OCI-LY3 (cell line): ENCODE results near the gene VTCN1.

Experiments
- EZH2phosphoT487 ChIP-seq: fragments of 200-600 bp; shearing (Covaris generic); IDR thresholded peaks from 2 replicates; pipeline ENCODE4 v1.6.1; 2018; ENCODE audit warnings: antibody characterized with exemption, mixed run types, low read depth
- TF ChIP-seq, protein P1 (sequence below): fragments of 200-600, 300-600 bp; sonication (generic); IDR thresholded peaks from 2 replicates; pipeline ENCODE4 v1.5.1; 2014; ENCODE audit warnings: antibody characterized with exemption, low read length, low read depth

- TF ChIP-seq, protein P1, sequence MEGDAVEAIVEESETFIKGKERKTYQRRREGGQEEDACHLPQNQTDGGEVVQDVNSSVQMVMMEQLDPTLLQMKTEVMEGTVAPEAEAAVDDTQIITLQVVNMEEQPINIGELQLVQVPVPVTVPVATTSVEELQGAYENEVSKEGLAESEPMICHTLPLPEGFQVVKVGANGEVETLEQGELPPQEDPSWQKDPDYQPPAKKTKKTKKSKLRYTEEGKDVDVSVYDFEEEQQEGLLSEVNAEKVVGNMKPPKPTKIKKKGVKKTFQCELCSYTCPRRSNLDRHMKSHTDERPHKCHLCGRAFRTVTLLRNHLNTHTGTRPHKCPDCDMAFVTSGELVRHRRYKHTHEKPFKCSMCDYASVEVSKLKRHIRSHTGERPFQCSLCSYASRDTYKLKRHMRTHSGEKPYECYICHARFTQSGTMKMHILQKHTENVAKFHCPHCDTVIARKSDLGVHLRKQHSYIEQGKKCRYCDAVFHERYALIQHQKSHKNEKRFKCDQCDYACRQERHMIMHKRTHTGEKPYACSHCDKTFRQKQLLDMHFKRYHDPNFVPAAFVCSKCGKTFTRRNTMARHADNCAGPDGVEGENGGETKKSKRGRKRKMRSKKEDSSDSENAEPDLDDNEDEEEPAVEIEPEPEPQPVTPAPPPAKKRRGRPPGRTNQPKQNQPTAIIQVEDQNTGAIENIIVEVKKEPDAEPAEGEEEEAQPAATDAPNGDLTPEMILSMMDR = no peak
- no peak for TF ChIP-seq EZH2phosphoT487
Observed at GRCh38 chr1:117257291-117257690, 46.6 kb upstream of the VTCN1 start.
